OCI-LY1 (cell line): ENCODE results near the gene ALX4.

ENCODE experiments used
- H2AFZ ChIP-seq: fragments of 200-600 bp; sonication (generic), shearing (Covaris generic); 2 replicates; pipeline ENCODE4 v1.6.0; 2014; ENCODE audit warnings: antibody characterized with exemption, mild to moderate bottlenecking, low read length
- H3F3A ChIP-seq: fragments of 200-600 bp; sonication (generic), shearing (Covaris generic); 2 replicates; pipeline ENCODE4 v1.6.0; 2014; ENCODE audit warnings: mild to moderate bottlenecking, antibody characterized with exemption, low read length, moderate library complexity; ENCODE audit not compliant: insufficient read depth
- H3K27ac ChIP-seq: fragments of 200-600 bp; sonication (generic); 2 replicates; pipeline ENCODE4 v1.5.1; 2014; ENCODE audit warnings: low read length, mixed run types, mild to moderate bottlenecking, low read depth; ENCODE audit not compliant: poor library complexity, severe bottlenecking
- H3K27me3 ChIP-seq: fragments of 200-600 bp; sonication (generic); 2 replicates; pipeline ENCODE4 v1.6.0; 2014; ENCODE audit warnings: antibody characterized with exemption, mild to moderate bottlenecking, low read length, moderate library complexity; ENCODE audit not compliant: insufficient read depth
- H3K36me3 ChIP-seq: fragments of 200-600 bp; sonication (generic); 2 replicates; pipeline ENCODE4 v1.6.1; 2014; ENCODE audit warnings: mild to moderate bottlenecking, antibody characterized with exemption, low read length, moderate library complexity, mixed read lengths; ENCODE audit not compliant: insufficient read depth
- H3K4me1 ChIP-seq: fragments of 200-600 bp; sonication (generic); 2 replicates; pipeline ENCODE4 v1.5.1; 2014; ENCODE audit warnings: mild to moderate bottlenecking, low read length, moderate library complexity; ENCODE audit not compliant: insufficient read depth, severe bottlenecking
- H3K4me2 ChIP-seq: fragments of 200-600 bp; sonication (generic), shearing (Covaris generic); 2 replicates; pipeline ENCODE4 v1.6.1; 2014; ENCODE audit warnings: low read length
- H3K4me3 ChIP-seq: fragments of 200-600 bp; sonication (generic); 2 replicates; pipeline ENCODE4 v1.5.1; 2014; ENCODE audit warnings: low read length, low read depth, mild to moderate bottlenecking, mixed read lengths; ENCODE audit not compliant: poor library complexity, severe bottlenecking
- H3K79me2 ChIP-seq: fragments of 200-600 bp; shearing (Covaris generic); 2 replicates; pipeline ENCODE4 v1.6.1; 2016; ENCODE audit warnings: mixed run types, low read length, mixed read lengths; ENCODE audit not compliant: insufficient read depth
- H3K9ac ChIP-seq: fragments of 200-600 bp; sonication (generic), shearing (Covaris generic); 2 replicates; pipeline ENCODE4 v1.6.1; 2014; ENCODE audit warnings: mild to moderate bottlenecking, low read length, mixed read lengths
- H3K9me2 ChIP-seq: fragments of 200-600 bp; sonication (generic), shearing (Covaris generic); 2 replicates; pipeline ENCODE4 v1.6.1; 2014; ENCODE audit warnings: low read depth, mild to moderate bottlenecking, low read length, mixed read lengths
- H3K9me3 ChIP-seq: fragments of 200-600 bp; shearing (Covaris generic); 2 replicates; pipeline ENCODE4 v1.6.1; 2014; ENCODE audit warnings: low read length, mixed read lengths
- H4K20me1 ChIP-seq: fragments of 200-600 bp; sonication (generic), shearing (Covaris generic); 2 replicates; pipeline ENCODE4 v1.6.0; 2016; ENCODE audit warnings: mild to moderate bottlenecking, low read length; ENCODE audit not compliant: insufficient read depth
- CTCF ChIP-seq: fragments of 200-600 bp; sonication (generic), shearing (Covaris generic); IDR thresholded peaks from 2 replicates; pipeline ENCODE4 v1.5.1; 2017; ENCODE audit warnings: mild to moderate bottlenecking, antibody characterized with exemption, low read length, moderate library complexity, mixed read lengths
- EZH2 ChIP-seq: fragments of 200-600 bp; sonication (generic), shearing (Covaris generic); IDR thresholded peaks from 2 replicates; pipeline ENCODE4 v1.8.0; 2017; ENCODE audit warnings: borderline replicate concordance, mixed run types, mild to moderate bottlenecking, antibody characterized with exemption, low read length, moderate library complexity, mixed read lengths

The ALX4 gene

GRCh38 chr11:44309478-44310205 is at the start of gene ALX4:
Gene ALX4 (minus strand): TSS chr11:44310139. CDS start chr11:44310062, 77 bp downstream.
- H3K36me3 ChIP-seq = no peaks in the 10 kb centered on the region
- no peaks in the 10 kb centered on the region for H3K9me3 ChIP-seq
- TF ChIP-seq EZH2 = no peak
- TF ChIP-seq CTCF = no peak
- no peaks in the 10 kb centered on the region for H3K9me2 ChIP-seq
- no peaks in the 10 kb centered on the region for H3K27me3 ChIP-seq
- H3K9ac ChIP-seq = no peak within 1 kb of the TSS
- H3K4me1 ChIP-seq = no peaks in the 10 kb centered on the region
- no peak within 1 kb of the TSS for H3K4me3 ChIP-seq
- no peak within 1 kb of the TSS for H3K4me2 ChIP-seq
- no peaks in the 10 kb centered on the region for H3K79me2 ChIP-seq
- no peak within 1 kb of the TSS for H3K27ac ChIP-seq
- H2AFZ ChIP-seq = no peak within 1 kb of the TSS
- no peaks in the 10 kb centered on the region for H3F3A ChIP-seq
- H4K20me1 ChIP-seq = no peaks in the 10 kb centered on the region

GRCh38 chr11:44359162-44359561 is 49.2 kb upstream of the ALX4 start:
- Histone ChIP-seq H3K4me2 (no peak overlapping the region), H3K27me3 (0 out of 2 replicates have a peak, but pooled peaks cover 3% of the 10 kb centered on the region), H3K36me3 (no peaks in the 10 kb centered on the region), H2AFZ (no peak overlapping the region), H4K20me1 (no peaks in the 10 kb centered on the region), H3F3A (no peaks in the 10 kb centered on the region), H3K79me2 (no peaks in the 10 kb centered on the region), H3K9me2 (no peaks in the 10 kb centered on the region), H3K4me3 (no peak overlapping the region), H3K4me1 (no peaks in the 10 kb centered on the region), H3K9ac (no peak overlapping the region), H3K9me3 (no peaks in the 10 kb centered on the region), H3K27ac (no peak overlapping the region)
- TF ChIP-seq CTCF (no peak), EZH2 (no peak)

- Histone ChIP-seq H3K9me3 (no peaks in the 10 kb centered on the region), H3K4me2 (no peak overlapping the region), H3K4me3 (no peak overlapping the region), H2AFZ (no peak overlapping the region), H4K20me1 (no peaks in the 10 kb centered on the region), H3K36me3 (no peaks in the 10 kb centered on the region), H3K9ac (no peak overlapping the region), H3K9me2 (no peaks in the 10 kb centered on the region), H3K27me3 (0 out of 2 replicates have a peak, but pooled peaks cover 3% of the 10 kb centered on the region), H3F3A (no peaks in the 10 kb centered on the region), H3K79me2 (no peaks in the 10 kb centered on the region), H3K27ac (no peak overlapping the region), H3K4me1 (no peaks in the 10 kb centered on the region)
- TF ChIP-seq CTCF (no peak), EZH2 (no peak)
These were observed 48.8 kb upstream of the ALX4 start for GRCh38 chr11:44358713-44359112.
